Smooth muscle cell (in vitro differentiated cells): ENCODE measurements around the gene KDM8. TPM values are rescaled to one million over a fixed set of nuclear protein-coding genes. Genes with fewer than 3 reads are reported as not detected.

Experiments
- DNase-seq: peaks from one replicate; lab custom pipeline; 2025; ENCODE audit not compliant: unreplicated experiment; lab: John Stamatoyannopoulos, UW
- H2AFZ ChIP-seq: fragments of 200-600 bp; sonication (generic); 2 replicates; pipeline ENCODE4 v1.6.0; 2016; ENCODE audit warnings: antibody characterized with exemption, low read depth, mild to moderate bottlenecking
- H3F3A ChIP-seq: fragments of 200-600 bp; sonication (generic); 2 replicates; pipeline ENCODE4 v1.6.0; 2017; ENCODE audit warnings: antibody characterized with exemption, low read depth
- H3K27ac ChIP-seq: fragments of 200-600 bp; sonication (generic); 2 replicates; pipeline ENCODE4 v1.5.1; 2016; ENCODE audit warnings: low read depth, mild to moderate bottlenecking
- H3K27me3 ChIP-seq: fragments of 200-600 bp; sonication (generic); 2 replicates; pipeline ENCODE4 v1.6.1; 2016; ENCODE audit warnings: low read depth, mild to moderate bottlenecking
- H3K36me3 ChIP-seq: fragments of 200-600 bp; sonication (generic); 2 replicates; pipeline ENCODE4 v1.5.1; 2016; ENCODE audit warnings: low read depth
- H3K4me1 ChIP-seq: fragments of 200-600 bp; sonication (generic); 2 replicates; pipeline ENCODE4 v1.5.1; 2016; ENCODE audit warnings: low read depth
- H3K4me2 ChIP-seq: fragments of 200-600 bp; sonication (generic); 2 replicates; pipeline ENCODE4 v1.6.0; 2016; ENCODE audit warnings: mild to moderate bottlenecking
- H3K4me3 ChIP-seq: fragments of 200-600 bp; sonication (generic); 2 replicates; pipeline ENCODE4 v1.5.1; 2016; ENCODE audit warnings: mild to moderate bottlenecking
- H3K79me2 ChIP-seq: fragments of 200-600 bp; sonication (generic); 2 replicates; pipeline ENCODE4 v1.6.0; 2016; ENCODE audit warnings: low read depth, mild to moderate bottlenecking
- H3K9ac ChIP-seq: fragments of 200-600 bp; sonication (generic); 2 replicates; pipeline ENCODE4 v1.6.0; 2016; ENCODE audit warnings: low read depth
- H3K9me3 ChIP-seq: fragments of 200-600 bp; sonication (generic); replicated peaks from 2 replicates; pipeline ENCODE4 v1.5.1; 2016; ENCODE audit warnings: low read depth
- H4K20me1 ChIP-seq: fragments of 200-600 bp; sonication (generic); 2 replicates; pipeline ENCODE4 v1.6.0; 2016; ENCODE audit warnings: low read depth
- CTCF ChIP-seq: fragments of 200-600 bp; sonication (generic); IDR thresholded peaks from 2 replicates; pipeline ENCODE4 v1.5.1; 2017; ENCODE audit warnings: borderline replicate concordance, mild to moderate bottlenecking, antibody characterized with exemption; ENCODE audit not compliant: insufficient read depth, poor library complexity, severe bottlenecking
- WGBS: methylation state at CpG from one replicate; pipeline ENCODE4 v1.1.7; 2016; ENCODE audit warnings: low lambda C conversion rate; 5-methylcytosine and 5-hydroxymethylcytosine counted together
- polyA plus RNA-seq: library from polyadenylated mRNA; unstranded; fragments of >200 nt; fragmentation: Nextera tagmentation; extraction: Ambion mirVana; gene quantifications from 2 replicates; pipeline ENCODE4 v1.2.1, GENCODE V29; 2016
- total RNA-seq: library from RNA; depleted of rRNA; stranded (reverse); fragments of >200 nt; gene quantifications from 2 replicates; pipeline ENCODE4 v1.2.3, GENCODE V29; 2014

KDM8 gene
- total and polyA plus RNA-seq, 2 experiments from 2014 or later: 0.81 to 3.5 TPM

GRCh38 chr16:27208081-27208680 lies 4.9 kb downstream of the KDM8 start:
- Histone ChIP-seq H3K27ac (no peak overlapping the region), H3K4me2 (no peak overlapping the region), H3K9ac (no peak overlapping the region), H3K79me2 (peaks cover 6% of the 10 kb centered on the region), H3K4me1 (peaks cover 7% of the 10 kb centered on the region), H4K20me1 (no peaks in the 10 kb centered on the region), H3K36me3 (no peaks in the 10 kb centered on the region), H2AFZ (no peak overlapping the region), H3K9me3 (no peaks in the 10 kb centered on the region), H3F3A (no peaks in the 10 kb centered on the region), H3K4me3 (no peak overlapping the region), H3K27me3 (no peaks in the 10 kb centered on the region)
- TF ChIP-seq CTCF: no peak
- DNase-seq: no peak
- 97% methylated on average over 8 of the region's 8 CpGs for WGBS

DNA sequence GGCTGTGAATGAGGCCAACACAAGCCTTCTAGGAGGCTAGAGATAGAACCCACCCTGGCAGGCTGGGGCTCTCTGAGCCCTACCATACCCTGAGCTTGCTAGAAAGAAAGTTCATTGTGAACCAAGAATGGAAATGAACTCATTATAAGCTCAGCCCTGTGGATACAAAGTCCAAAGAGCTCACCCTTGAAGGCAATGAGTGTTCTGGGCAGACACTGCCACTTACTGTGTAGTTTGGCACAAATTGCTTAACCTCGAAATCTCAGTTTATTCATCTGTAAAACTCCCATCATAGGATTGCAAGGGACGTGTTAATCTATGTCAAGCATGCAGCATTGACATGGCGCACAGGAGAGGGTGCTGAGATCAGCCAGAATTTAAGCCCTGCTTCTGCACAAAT lies 5.5 kb downstream of the KDM8 start:
- Histone ChIP-seq H3K9ac (no peak overlapping the region), H2AFZ (no peak overlapping the region), H3F3A (no peaks in the 10 kb centered on the region), H3K4me2 (no peak overlapping the region), H3K36me3 (no peaks in the 10 kb centered on the region), H3K4me3 (no peak overlapping the region), H3K27ac (no peak overlapping the region), H4K20me1 (no peaks in the 10 kb centered on the region), H3K27me3 (no peaks in the 10 kb centered on the region), H3K4me1 (peaks cover 7% of the 10 kb centered on the region), H3K79me2 (peaks cover 6% of the 10 kb centered on the region), H3K9me3 (no peaks in the 10 kb centered on the region)
- WGBS: 91% methylated on average over 3 of the region's 3 CpGs
- TF ChIP-seq CTCF: no peak
- DNase-seq: no peak

DNA sequence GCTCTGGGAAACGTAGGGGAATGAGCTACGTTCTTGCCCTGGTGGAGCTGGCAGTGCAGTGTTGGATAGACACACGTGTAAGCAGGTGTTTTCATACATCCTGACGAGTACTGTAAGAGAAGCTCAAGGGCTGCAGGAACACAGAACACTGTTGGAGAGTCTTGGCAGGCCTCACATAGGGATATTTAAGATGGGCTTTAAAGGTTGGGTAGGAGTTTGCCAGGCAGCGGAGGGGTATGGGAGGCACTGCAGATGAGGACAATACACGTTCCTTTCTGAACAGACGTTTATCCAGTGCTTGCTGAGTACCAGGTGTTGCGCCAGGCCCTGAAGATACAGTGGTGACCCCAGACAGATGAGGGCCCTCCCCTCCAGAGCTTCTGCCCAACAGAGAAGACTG lies 6.3 kb downstream of the KDM8 start:
- no peak overlapping the region for H3K4me3 ChIP-seq
- DNase-seq: no peak
- H3K9me3 ChIP-seq: no peaks in the 10 kb centered on the region
- 93% methylated on average over 8 of the region's 8 CpGs for WGBS
- H3K36me3 ChIP-seq: no peaks in the 10 kb centered on the region
- H2AFZ ChIP-seq: no peak overlapping the region
- H3K4me1 ChIP-seq: peaks cover 2% of the 10 kb centered on the region
- TF ChIP-seq CTCF: no peak
- no peak overlapping the region for H3K4me2 ChIP-seq
- no peak overlapping the region for H3K9ac ChIP-seq
- no peaks in the 10 kb centered on the region for H3K27me3 ChIP-seq
- H4K20me1 ChIP-seq: no peaks in the 10 kb centered on the region
- no peaks in the 10 kb centered on the region for H3F3A ChIP-seq
- peaks cover 4% of the 10 kb centered on the region for H3K79me2 ChIP-seq
- no peak overlapping the region for H3K27ac ChIP-seq

DNA sequence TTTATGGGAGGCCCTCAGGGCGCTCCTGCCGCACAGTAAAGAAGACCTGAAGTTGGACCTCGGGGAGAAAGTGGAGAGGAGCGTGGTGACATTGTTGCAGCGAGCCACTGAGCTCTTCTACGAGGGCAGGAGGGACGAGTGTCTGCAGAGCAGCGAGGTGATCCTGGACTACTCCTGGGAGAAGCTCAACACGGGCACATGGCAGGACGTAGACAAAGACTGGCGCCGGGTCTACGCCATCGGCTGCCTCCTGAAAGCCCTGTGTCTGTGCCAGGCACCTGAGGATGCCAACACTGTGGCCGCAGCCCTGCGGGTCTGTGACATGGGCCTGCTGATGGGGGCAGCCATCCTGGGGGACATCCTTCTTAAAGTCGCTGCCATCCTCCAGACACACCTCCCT lies 6.8 kb downstream of the KDM8 start:
- Histone ChIP-seq H4K20me1 (no peaks in the 10 kb centered on the region), H2AFZ (no peak overlapping the region), H3K4me3 (no peak overlapping the region), H3K4me1 (no peaks in the 10 kb centered on the region), H3K79me2 (no peaks in the 10 kb centered on the region), H3K9ac (no peak overlapping the region), H3K4me2 (no peak overlapping the region), H3K9me3 (no peaks in the 10 kb centered on the region), H3K27me3 (no peaks in the 10 kb centered on the region), H3K36me3 (no peaks in the 10 kb centered on the region), H3F3A (no peaks in the 10 kb centered on the region), H3K27ac (no peak overlapping the region)
- TF ChIP-seq CTCF: no peak
- 92% methylated on average over 17 of the region's 17 CpGs for WGBS
- no peak for DNase-seq
